Mammary epithelial cell (primary cell): Measurements from ENCODE around the gene TMC6.

Source experiments
- CTCF ChIP-seq, 2 donors: IDR thresholded peaks in 1 of 2; conservative IDR thresholded peaks in 1 of 2; 2 replicates each; pipeline ENCODE4 v1.5.1; 2011 to 2012; ENCODE audit warnings: inconsistent platforms in 2 of 2, low read length in 2 of 2, mild to moderate bottlenecking in 2 of 2, control low read depth in 1 of 2, low read depth in 1 of 2; ENCODE audit not compliant: insufficient read depth in 1 of 2; ENCODE audit errors: extremely low read depth in 1 of 2
- EZH2 ChIP-seq: IDR thresholded peaks from 2 replicates; pipeline ENCODE4 v1.6.1; 2012; ENCODE audit warnings: low read length, inconsistent platforms, borderline replicate concordance

- TF ChIP-seq CTCF (conservative IDR thresholded peaks at IDR 0.05 in 1 of 2, IDR thresholded peaks at IDR 0.05 in 1 of 2; ENCODE audit: extremely low read depth in 1 of 2, insufficient read depth in 1 of 2, low read depth in 1 of 2, low read length in 2 of 2), result no peak
- no peak for TF ChIP-seq EZH2
Measured at GRCh38 chr17:78111727-78112517, 16.6 kb downstream of the TMC6 start.
